Panc1 (cell line): Measurements from ENCODE around the gene SLC26A4. TPM values are rescaled to one million over a fixed set of nuclear protein-coding genes. Genes with fewer than 3 reads are reported as not detected.

Source experiments
- ATAC-seq: fragments of 200-7000 bp; cut with Tn5 transposase; 2 replicates; pipeline ENCODE4 v1.9.1; 2020; ENCODE audit warnings: mild to moderate bottlenecking, moderate library complexity
- BruUV-seq: library from RNA; stranded (reverse); fragments of 400-500 nt; replicated peaks from 2 replicates; lab custom pipeline; 2021; lab: Mats Ljungman, UMichigan
- CTCF ChIA-PET: fragments of 300-600 bp; sonication (Branson Sonifier 250); formaldehyde crosslinking; loops from one replicate; lab custom pipeline; 2022; ENCODE audit warnings: antibody characterized with exemption; lab: Charles Lee
- POLR2A ChIA-PET: fragments of 300-600 bp; sonication (Branson Sonifier 250); formaldehyde crosslinking; loops from one replicate; lab custom pipeline; 2022; ENCODE audit warnings: antibody characterized with exemption; lab: Charles Lee
- DNase-seq: peaks from one replicate; pipeline ENCODE4 v3.0.0-alpha.2; 2010; ENCODE audit warnings: low read depth, low spot score
- H3K27ac ChIP-seq: 2 replicates; pipeline ENCODE4 v1.5.1; 2011; ENCODE audit warnings: mild to moderate bottlenecking, low read length, inconsistent platforms
- H3K27me3 ChIP-seq: fragments of 200-500 bp; sonication (Bioruptor generic); 2 replicates; pipeline ENCODE4 v1.6.0; 2014; ENCODE audit warnings: low read length, inconsistent platforms; ENCODE audit not compliant: control insufficient read depth, insufficient read depth
- H3K36me3 ChIP-seq: fragments of 200-500 bp; sonication (Bioruptor generic); 2 replicates; pipeline ENCODE4 v1.5.1; 2014; ENCODE audit warnings: inconsistent platforms, mild to moderate bottlenecking, low read length, moderate library complexity; ENCODE audit not compliant: control insufficient read depth, insufficient read depth
- H3K4me1 ChIP-seq: 2 replicates; pipeline ENCODE4 v1.5.1; 2011; ENCODE audit warnings: inconsistent platforms, mild to moderate bottlenecking, low read length, moderate library complexity; ENCODE audit not compliant: control insufficient read depth, insufficient read depth
- H3K4me3 ChIP-seq, 2 experiments: 2 replicates each; pipeline ENCODE4 v1.5.1; 2011 to 2012; ENCODE audit warnings: low read depth in 2 of 2, low read length in 2 of 2, mild to moderate bottlenecking in 2 of 2, inconsistent platforms in 1 of 2, moderate library complexity in 1 of 2
- H3K9me3 ChIP-seq: fragments of 200-500 bp; sonication (Bioruptor generic); 2 replicates; pipeline ENCODE4 v1.5.1; 2014; ENCODE audit warnings: low read depth, mild to moderate bottlenecking, inconsistent platforms, low read length, moderate library complexity; ENCODE audit not compliant: control insufficient read depth, insufficient read depth
- CTCF ChIP-seq: fragments of 450-650 bp; IDR thresholded peaks from 2 replicates; pipeline ENCODE4 v1.5.1; 2017; ENCODE audit warnings: mild to moderate bottlenecking
- POLR2AphosphoS5 ChIP-seq: IDR thresholded peaks from 2 replicates; pipeline ENCODE4 v1.6.1; 2012; ENCODE audit warnings: mild to moderate bottlenecking, low read depth, low read length, moderate library complexity
- REST ChIP-seq, 2 experiments: IDR thresholded peaks; 2 replicates each; pipeline ENCODE4 v1.6.1; 2011 to 2012; ENCODE audit warnings: low read depth in 2 of 2, control low read depth in 1 of 2, low read length in 1 of 2, mild to moderate bottlenecking in 1 of 2, moderate library complexity in 1 of 2; ENCODE audit not compliant: insufficient read depth in 1 of 2
- SIN3A ChIP-seq: IDR thresholded peaks from 2 replicates; pipeline ENCODE4 v1.6.1; 2012; ENCODE audit warnings: low read depth, mild to moderate bottlenecking, low read length, moderate library complexity, borderline replicate concordance; ENCODE audit not compliant: insufficient read depth
- TCF7L2 ChIP-seq: IDR thresholded peaks from 2 replicates; pipeline ENCODE4 v1.6.1; 2011; ENCODE audit warnings: mild to moderate bottlenecking, low read depth, low read length, inconsistent platforms
- in situ Hi-C: cut with HindIII; loops from 2 replicates; pipeline ENCODE4 v1.10.0; 2016; ENCODE audit warnings: low sequenced_read_pairs, low pct_unique_long_range_greater_than_20kb
- intact Hi-C: fragments of 100-400 bp; cut with micrococcal nuclease; formaldehyde crosslinking; loops from one replicate; pipeline ENCODE4 v1.10.0; 2022; ENCODE audit not compliant: unreplicated experiment
- total RNA-seq: library from RNA; stranded (reverse); gene quantifications from one replicate; pipeline ENCODE4 v1.2.1, GENCODE V29; 2021; ENCODE audit not compliant: unreplicated experiment

SLC26A4 gene
- total RNA-seq, 1 experiment from 2014 or later = 0.05 TPM

GRCh38 chr7:107754642-107755041, 94.0 kb downstream of the SLC26A4 start:
- peaks cover 82% of the 10 kb centered on the region for H3K36me3 ChIP-seq
- H3K27me3 ChIP-seq = no peaks in the 10 kb centered on the region
- DNase-seq (no peak), ATAC-seq (no peak)
- H3K9me3 ChIP-seq = no peaks in the 10 kb centered on the region
- no peak overlapping the region for H3K4me3 ChIP-seq
- H3K4me1 ChIP-seq = no peaks in the 10 kb centered on the region
- no TSS peak for BruUV-seq
- POLR2A ChIA-PET = no interaction called here
- in situ Hi-C loops (no loop called here), intact Hi-C loops (no loop called here)
- TF ChIP-seq CTCF (peak; percentile 12; the same call in 1 of the 2 replicates), POLR2AphosphoS5 (no peak)
- H3K27ac ChIP-seq = no peak overlapping the region
- CTCF ChIA-PET = no interaction called here

- no peak for TF ChIP-seq TCF7L2
- no peak for TF ChIP-seq CTCF
- no peak for TF ChIP-seq SIN3A
- TF ChIP-seq POLR2AphosphoS5 = no peak
- TF ChIP-seq REST (IDR thresholded peaks at IDR 0.05; ENCODE audit: insufficient read depth in 1 of 2, low read depth in 2 of 2, low read length in 1 of 2) = no peak
- BruUV-seq = no TSS peak
- ATAC-seq (no peak), DNase-seq (no peak)
- Histone ChIP-seq H3K27ac (no peak overlapping the region), H3K36me3 (peaks cover 54% of the 10 kb centered on the region), H3K4me1 (no peaks in the 10 kb centered on the region), H3K4me3 (no peak overlapping the region), H3K9me3 (no peaks in the 10 kb centered on the region), H3K27me3 (no peaks in the 10 kb centered on the region)
- intact Hi-C loops = no loop called here
- POLR2A ChIA-PET = no interaction called here
- CTCF ChIA-PET = no interaction called here
- in situ Hi-C loops = no loop called here
These were observed 98.0 kb downstream of the SLC26A4 start for GRCh38 chr7:107758667-107759066.
